A549 treated with RU486 at 1 μM for 4 hours (cell line): ENCODE results near the gene RPS4Y1. TPM values are rescaled to one million over a fixed set of nuclear protein-coding genes. Genes with fewer than 3 reads are reported as not detected.

ENCODE experiments used
- total RNA-seq: library from RNA; stranded (reverse); fragments of 200-300 nt; extraction: Qiagen RNA extraction; gene quantifications from 5 replicates; pipeline ENCODE4 v1.2.3, GENCODE V29; 2022; ENCODE audit warnings: low read depth

RPS4Y1 gene
- 264 to 316 TPM (median 291 TPM) in 5 replicates for total RNA-seq

GRCh38 chrY:2841471-2841893, at the start of gene RPS4Y1:
Gene RPS4Y1 (plus strand): TSS chrY:2841602. CDS start chrY:2841625, 23 bp downstream.

Other genes starting within 250 kb of the RPS4Y1 start
- not detected in 5 replicates for gene SRY, start 53.9 kb upstream of the RPS4Y1 start, total RNA-seq
- 2.9 to 3.9 TPM (median 3.1 TPM) in 5 replicates for gene ZFY, start 93.8 kb downstream of the RPS4Y1 start, total RNA-seq